Thyroid gland (tissue), 4 donors: Measurements from ENCODE around the gene CDH22.

ENCODE experiments used
- CTCF ChIP-seq, 6 experiments: fragments of 200-600 bp in 3 of 6; fragments of 450-650 bp in 3 of 6; sonication (generic) in 3 of 6; IDR thresholded peaks; one replicate each; pipeline ENCODE4 v1.5.1; 2016 to 2019; ENCODE audit warnings: antibody characterized with exemption in 6 of 6, mild to moderate bottlenecking in 2 of 6, inconsistent platforms in 1 of 6, moderate library complexity in 1 of 6
- POLR2A ChIP-seq, 2 donors: fragments of 450-650 bp; IDR thresholded peaks; one replicate each; pipeline ENCODE4 v1.6.1; 2017; ENCODE audit warnings: antibody characterized with exemption in 2 of 2, mild to moderate bottlenecking in 2 of 2, moderate library complexity in 1 of 2

- TF ChIP-seq CTCF (IDR thresholded peaks at IDR 0.05) (no peak), POLR2A (IDR thresholded peaks at IDR 0.05) (no peak)
Measured at GRCh38 chr20:46328200-46328882, 20.0 kb upstream of the CDH22 start.
